NCI-H82 treated with DMSO at 0.1 percent for 48 hours (cell line): Measurements from ENCODE around the gene MYO3B.
A peak's percentile ranks its signal among the peaks of the same experiment; 100 is the strongest.

Experiments used
- DNase-seq: peaks from one replicate; lab custom pipeline; 2025; ENCODE audit not compliant: unreplicated experiment; lab: John Stamatoyannopoulos, UW

MYO3B gene

GRCh38 chr2:170498619-170499018 lies 320.7 kb downstream of the MYO3B start:
- DNase-seq, result no peak

GRCh38 chr2:170500104-170500503 lies 322.2 kb downstream of the MYO3B start:
- no peak for DNase-seq

- no peak for DNase-seq
Measured at GRCh38 chr2:170500770-170501169, 322.8 kb downstream of the MYO3B start.

GRCh38 chr2:170501421-170502043 lies 323.6 kb downstream of the MYO3B start:
- DNase-seq, result no peak

GRCh38 chr2:170502361-170503130 lies 324.6 kb downstream of the MYO3B start:
- DNase-seq, result no peak

GRCh38 chr2:170503563-170503962 lies 325.6 kb downstream of the MYO3B start:
- no peak for DNase-seq

- DNase-seq, result no peak
Measured at GRCh38 chr2:170503971-170504809, 326.2 kb downstream of the MYO3B start.

GRCh38 chr2:170504810-170505145 lies 326.8 kb downstream of the MYO3B start:
- no peak for DNase-seq

GRCh38 chr2:170505631-170506275 lies 327.8 kb downstream of the MYO3B start:
- no peak for DNase-seq

GRCh38 chr2:170509452-170510193 lies 331.7 kb downstream of the MYO3B start:
- DNase-seq, result no peak

- DNase-seq, result no peak
Measured at GRCh38 chr2:170512266-170512665, 334.3 kb downstream of the MYO3B start.

- no peak for DNase-seq
Measured at GRCh38 chr2:170514140-170514539, 336.2 kb downstream of the MYO3B start.

- DNase-seq, result no peak
Measured at GRCh38 chr2:170517538-170517937, 339.6 kb downstream of the MYO3B start.

GRCh38 chr2:170518911-170519310 lies 341.0 kb downstream of the MYO3B start:
- no peak for DNase-seq

GRCh38 chr2:170521299-170521698 lies 343.4 kb downstream of the MYO3B start:
- DNase-seq, result no peak

GRCh38 chr2:170523506-170523905 lies 345.6 kb downstream of the MYO3B start:
- no peak for DNase-seq

- no peak for DNase-seq
Measured at GRCh38 chr2:170524828-170525565, 347.1 kb downstream of the MYO3B start.

- no peak for DNase-seq
Measured at GRCh38 chr2:170525566-170525900, 347.6 kb downstream of the MYO3B start.

GRCh38 chr2:170530284-170530745 lies 352.4 kb downstream of the MYO3B start:
- peak; percentile 86 for DNase-seq
